H9 (cell line): ENCODE results near the gene GPR25. TPM values are rescaled to one million over a fixed set of nuclear protein-coding genes. Genes with fewer than 3 reads are reported as not detected.

Experiments used
- DNase-seq: peaks from one replicate; pipeline ENCODE4 v3.0.0-alpha.2; 2017
- H2AFZ ChIP-seq: one replicate; pipeline ENCODE4 v1.6.1; 2013; ENCODE audit warnings: mild to moderate bottlenecking, low read length, control low read depth, moderate library complexity
- H2AK5ac ChIP-seq: 2 replicates; pipeline ENCODE4 v1.6.1; 2013; ENCODE audit warnings: low read length, control low read depth, mixed read lengths; ENCODE audit not compliant: insufficient read length
- H2BK120ac ChIP-seq: one replicate; pipeline ENCODE4 v1.6.1; 2013; ENCODE audit warnings: low read depth, mild to moderate bottlenecking, low read length, control low read depth, inconsistent platforms; ENCODE audit not compliant: poor library complexity, severe bottlenecking
- H2BK12ac ChIP-seq: 2 replicates; pipeline ENCODE4 v1.6.1; 2013; ENCODE audit warnings: low read length, control low read depth, mixed read lengths, low read depth; ENCODE audit not compliant: insufficient read length
- H2BK15ac ChIP-seq: 2 replicates; pipeline ENCODE4 v1.6.1; 2013; ENCODE audit warnings: low read depth, low read length, control low read depth
- H2BK20ac ChIP-seq: one replicate; pipeline ENCODE4 v1.6.1; 2013; ENCODE audit warnings: low read depth, mild to moderate bottlenecking, low read length, control low read depth, inconsistent platforms; ENCODE audit not compliant: poor library complexity, severe bottlenecking
- H2BK5ac ChIP-seq: 2 replicates; pipeline ENCODE4 v1.6.1; 2013; ENCODE audit warnings: low read length, control low read depth, mixed read lengths; ENCODE audit not compliant: insufficient read length
- H3K14ac ChIP-seq: 2 replicates; pipeline ENCODE4 v1.6.1; 2013; ENCODE audit warnings: low read length, control low read depth; ENCODE audit not compliant: insufficient read depth
- H3K18ac ChIP-seq: 2 replicates; pipeline ENCODE4 v1.6.1; 2013; ENCODE audit warnings: low read depth, mild to moderate bottlenecking, mixed read lengths, low read length, control low read depth; ENCODE audit not compliant: insufficient read length
- H3K23ac ChIP-seq: 2 replicates; pipeline ENCODE4 v1.6.1; 2013; ENCODE audit warnings: low read length, control low read depth, mixed read lengths, low read depth; ENCODE audit not compliant: insufficient read length
- H3K23me2 ChIP-seq: 2 replicates; pipeline ENCODE4 v1.6.1; 2013; ENCODE audit warnings: low read depth, mild to moderate bottlenecking, mixed read lengths, low read length, control low read depth; ENCODE audit not compliant: insufficient read length, poor library complexity, severe bottlenecking
- H3K27ac ChIP-seq: 2 replicates; pipeline ENCODE4 v1.5.1; 2013; ENCODE audit warnings: low read length, control low read depth, mixed read lengths, low read depth; ENCODE audit not compliant: insufficient read length
- H3K27me3 ChIP-seq: 2 replicates; pipeline ENCODE4 v1.6.1; 2013; ENCODE audit warnings: low read length, control low read depth, inconsistent platforms; ENCODE audit not compliant: insufficient read depth
- H3K4ac ChIP-seq: 2 replicates; pipeline ENCODE4 v1.6.1; 2013; ENCODE audit warnings: low read depth, mild to moderate bottlenecking, control low read depth, inconsistent platforms, low read length, moderate library complexity
- H3K4me1 ChIP-seq: 2 replicates; pipeline ENCODE4 v1.6.1; 2013; ENCODE audit warnings: low read length, control low read depth, inconsistent platforms; ENCODE audit not compliant: insufficient read depth
- H3K4me2 ChIP-seq: 2 replicates; pipeline ENCODE4 v1.6.1; 2013; ENCODE audit warnings: low read length, control low read depth, mixed read lengths; ENCODE audit not compliant: insufficient read length, insufficient read depth
- H3K56ac ChIP-seq: 2 replicates; pipeline ENCODE4 v1.6.1; 2013; ENCODE audit warnings: low read depth, mild to moderate bottlenecking, mixed read lengths, low read length, control low read depth; ENCODE audit not compliant: insufficient read length
- H3K79me1 ChIP-seq: 2 replicates; pipeline ENCODE4 v1.6.1; 2013; ENCODE audit warnings: low read depth, mild to moderate bottlenecking, moderate library complexity, low read length, control low read depth, inconsistent platforms; ENCODE audit not compliant: insufficient read depth, poor library complexity, severe bottlenecking
- H3K79me2 ChIP-seq: 2 replicates; pipeline ENCODE4 v1.6.1; 2013; ENCODE audit warnings: low read length, control low read depth, inconsistent platforms; ENCODE audit not compliant: insufficient read depth
- H3K9ac ChIP-seq: 2 replicates; pipeline ENCODE4 v1.6.1; 2013; ENCODE audit warnings: low read length, control low read depth, mixed read lengths; ENCODE audit not compliant: insufficient read length; ENCODE audit errors: extremely low read depth
- H3K9me3 ChIP-seq: one replicate; pipeline ENCODE4 v1.6.1; 2013; ENCODE audit warnings: low read depth, low read length, inconsistent platforms; ENCODE audit not compliant: control insufficient read depth
- H3T11ph ChIP-seq: one replicate; pipeline ENCODE4 v1.6.1; 2013; ENCODE audit warnings: mild to moderate bottlenecking, low read length, control low read depth, inconsistent platforms
- H4K20me1 ChIP-seq: one replicate; pipeline ENCODE4 v1.6.1; 2013; ENCODE audit not compliant: control insufficient read depth, insufficient read length, insufficient read depth
- H4K5ac ChIP-seq: 2 replicates; pipeline ENCODE4 v1.6.1; 2013; ENCODE audit warnings: low read depth, mild to moderate bottlenecking, mixed read lengths, low read length, control low read depth; ENCODE audit not compliant: insufficient read length
- H4K8ac ChIP-seq: replicated peaks from 2 replicates; pipeline ENCODE4 v1.6.1; 2013; ENCODE audit warnings: low read length, control low read depth, mixed read lengths, low read depth; ENCODE audit not compliant: insufficient read length
- H4K91ac ChIP-seq: 2 replicates; pipeline ENCODE4 v1.6.1; 2013; ENCODE audit warnings: low read depth, mild to moderate bottlenecking, moderate library complexity, mixed read lengths, low read length, control low read depth; ENCODE audit not compliant: insufficient read length
- H3K27ac Mint-ChIP-seq, 3 experiments: 2 replicates in 2 of 3; 3 replicates in 1 of 3; pipeline ENCODE4 v1.8.0; 2020 to 2021; ENCODE audit warnings: mixed read lengths in 3 of 3, mild to moderate bottlenecking in 1 of 3, moderate library complexity in 1 of 3
- H3K27me3 Mint-ChIP-seq: 2 replicates; pipeline ENCODE4 v1.8.0; 2021; ENCODE audit warnings: low read depth, mild to moderate bottlenecking, moderate library complexity, mixed read lengths
- H3K36me3 Mint-ChIP-seq, 3 experiments: 2 replicates in 2 of 3; 3 replicates in 1 of 3; pipeline ENCODE4 v1.8.0; 2020 to 2021; ENCODE audit warnings: low read depth in 3 of 3, mixed read lengths in 3 of 3; ENCODE audit not compliant: insufficient read depth in 1 of 3
- H3K4me1 Mint-ChIP-seq, 2 experiments: 2 replicates each; pipeline ENCODE4 v1.8.0; 2020; ENCODE audit warnings: mixed read lengths in 2 of 2
- H3K4me3 Mint-ChIP-seq, 2 experiments: 2 replicates in 1 of 2; 3 replicates in 1 of 2; pipeline ENCODE4 v1.8.0; 2020 to 2021; ENCODE audit warnings: mild to moderate bottlenecking in 2 of 2, mixed read lengths in 2 of 2, moderate library complexity in 1 of 2
- H3K9me3 Mint-ChIP-seq, 2 experiments: 2 replicates in 1 of 2; 3 replicates in 1 of 2; pipeline ENCODE4 v1.8.0; 2020; ENCODE audit warnings: mild to moderate bottlenecking in 2 of 2, mixed read lengths in 2 of 2, moderate library complexity in 1 of 2
- WGBS: extraction: QIAGEN DNeasy Blood & Tissue Kit; methylation state at CpG from one replicate; pipeline ENCODE4 v1.1.7; 2013; ENCODE audit warnings: missing lambda C conversion rate, low lambda C conversion rate, mixed read lengths; ENCODE audit not compliant: insufficient read length; ENCODE audit errors: extremely low coverage; 5-methylcytosine and 5-hydroxymethylcytosine counted together
- total RNA-seq: library from RNA; stranded (reverse); gene quantifications from 2 replicates; pipeline ENCODE4 v1.2.1, GENCODE V29; 2021
- TF ChIP-seq, protein P1 (sequence below): fragments of 200-600 bp; sonication (generic); conservative IDR thresholded peaks from 3 replicates; pipeline ENCODE4 v1.8.0; 2021; ENCODE audit warnings: antibody characterized with exemption, mild to moderate bottlenecking

The GPR25 gene
- total RNA-seq, 1 experiment from 2014 or later = not detected

DNA sequence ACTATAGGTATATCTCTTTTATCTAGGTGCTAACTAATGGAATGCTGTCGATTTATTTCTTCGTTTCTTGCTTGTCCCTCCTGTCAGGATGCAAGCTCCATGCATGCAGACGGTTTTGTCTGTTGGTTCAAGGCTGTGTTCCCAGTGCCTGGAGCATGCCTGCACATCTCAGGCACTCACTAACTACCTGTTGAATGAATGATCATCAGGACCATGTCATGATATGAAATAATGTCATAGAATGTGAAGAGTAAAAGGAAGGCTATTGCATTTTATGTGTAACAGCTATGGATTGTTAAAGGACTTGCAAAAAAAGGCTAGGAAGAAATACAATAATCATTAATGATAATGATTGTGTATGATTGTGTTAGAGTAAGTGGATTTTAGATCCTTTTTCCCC lies 4.2 kb downstream of the GPR25 start:
- H3K4ac ChIP-seq = no peak overlapping the region
- no peaks in the 10 kb centered on the region for H3K27me3 Mint-ChIP-seq

More for the DNA sequence above, 4.2 kb downstream of the GPR25 start:
- Histone ChIP-seq H4K91ac (no peak overlapping the region), H2AFZ (no peak overlapping the region), H3K27me3 (no peaks in the 10 kb centered on the region), H4K20me1 (no peaks in the 10 kb centered on the region), H4K8ac (no peak overlapping the region), H3K4me2 (no peak overlapping the region), H3K9ac (no peak overlapping the region), H3K23ac (no peak overlapping the region), H4K5ac (no peak overlapping the region), H3K4me1 (peaks cover 4% of the 10 kb centered on the region), H2BK15ac (no peak overlapping the region), H3K23me2 (no peaks in the 10 kb centered on the region), H2BK5ac (no peak overlapping the region), H3K14ac (no peak overlapping the region; the same call in 1 of the 2 replicates), H2BK12ac (no peak overlapping the region), H3K79me1 (no peaks in the 10 kb centered on the region), H2BK20ac (no peak overlapping the region), H3K18ac (no peak overlapping the region), H2AK5ac (no peak overlapping the region), H3K27ac (no peak overlapping the region), H3T11ph (no peak overlapping the region), H2BK120ac (no peak overlapping the region), H3K9me3 (no peaks in the 10 kb centered on the region), H3K56ac (no peak overlapping the region), H3K79me2 (no peaks in the 10 kb centered on the region)
- TF ChIP-seq, protein P1, sequence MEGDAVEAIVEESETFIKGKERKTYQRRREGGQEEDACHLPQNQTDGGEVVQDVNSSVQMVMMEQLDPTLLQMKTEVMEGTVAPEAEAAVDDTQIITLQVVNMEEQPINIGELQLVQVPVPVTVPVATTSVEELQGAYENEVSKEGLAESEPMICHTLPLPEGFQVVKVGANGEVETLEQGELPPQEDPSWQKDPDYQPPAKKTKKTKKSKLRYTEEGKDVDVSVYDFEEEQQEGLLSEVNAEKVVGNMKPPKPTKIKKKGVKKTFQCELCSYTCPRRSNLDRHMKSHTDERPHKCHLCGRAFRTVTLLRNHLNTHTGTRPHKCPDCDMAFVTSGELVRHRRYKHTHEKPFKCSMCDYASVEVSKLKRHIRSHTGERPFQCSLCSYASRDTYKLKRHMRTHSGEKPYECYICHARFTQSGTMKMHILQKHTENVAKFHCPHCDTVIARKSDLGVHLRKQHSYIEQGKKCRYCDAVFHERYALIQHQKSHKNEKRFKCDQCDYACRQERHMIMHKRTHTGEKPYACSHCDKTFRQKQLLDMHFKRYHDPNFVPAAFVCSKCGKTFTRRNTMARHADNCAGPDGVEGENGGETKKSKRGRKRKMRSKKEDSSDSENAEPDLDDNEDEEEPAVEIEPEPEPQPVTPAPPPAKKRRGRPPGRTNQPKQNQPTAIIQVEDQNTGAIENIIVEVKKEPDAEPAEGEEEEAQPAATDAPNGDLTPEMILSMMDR = no peak
- no peak overlapping the region for H3K4me3 Mint-ChIP-seq
- no peak for DNase-seq
- H3K27ac Mint-ChIP-seq = no peak overlapping the region; a peak in 1 of 7 replicates
- no peaks in the 10 kb centered on the region; a peak in 1 of 7 replicates for H3K36me3 Mint-ChIP-seq
- WGBS = no CpG with 5 or more reads among the region's 3 CpGs
- peaks cover 17 to 18% of the 10 kb centered on the region in 2 experiments for H3K4me1 Mint-ChIP-seq
- H3K9me3 Mint-ChIP-seq = no peaks in the 10 kb centered on the region
